ENCODE measurements around the gene MEPCE.

GRCh38 chr7:100476101-100476780 lies 46.6 kb downstream of the MEPCE start:
- TF ChIP-seq CTCF (IDR thresholded peaks at IDR 0.05) (no peak), POLR2A (IDR thresholded peaks at IDR 0.05) (no peak)
